ENCODE measurements around the gene PIN1.

GRCh38 chr19:9796113-9796773, 38.9 kb upstream of the PIN1 start:
- TF ChIP-seq USF2 (CRISPR knock-in tag; IDR thresholded peaks at IDR 0.05) (no peak), CTCF (IDR thresholded peaks at IDR 0.05) (peak; percentile 62)
